Activated CD8-positive, alpha-beta memory T cell treated with anti-CD3 and anti-CD28 coated beads for 24 hours (primary cell): ENCODE data around the gene MTHFR.
"Not testable (repeated sequence)": the region's sequence is repeated elsewhere in the genome, so short reads cannot be mapped to it uniquely, and the experiment has no call there.

Source experiments
- DNase-seq: peaks from one replicate; pipeline ENCODE4 v3.0.0-alpha.2; 2020

The MTHFR gene

GRCh38 chr1:11831945-11832725 lies 26.4 kb upstream of the MTHFR start:
- no peak for DNase-seq

DNA sequence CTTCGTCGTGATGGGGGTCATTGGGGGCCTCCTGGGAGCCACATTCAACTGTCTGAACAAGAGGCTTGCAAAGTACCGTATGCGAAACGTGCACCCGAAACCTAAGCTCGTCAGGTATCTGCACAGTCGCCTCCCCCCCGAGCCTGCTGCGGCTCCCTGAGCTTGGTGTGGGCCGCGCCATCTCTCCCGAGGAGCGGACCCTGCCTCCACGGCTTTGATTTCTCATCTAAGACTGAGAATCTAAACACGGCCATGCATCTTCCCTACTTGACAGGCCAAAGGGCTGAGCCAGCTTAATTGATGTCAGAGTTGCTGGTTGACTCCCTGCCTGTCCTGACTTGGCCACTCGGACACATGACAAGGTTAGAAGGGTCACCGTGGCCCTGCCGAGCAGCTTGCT lies 22.7 kb upstream of the MTHFR start:
- no peak for DNase-seq

DNA sequence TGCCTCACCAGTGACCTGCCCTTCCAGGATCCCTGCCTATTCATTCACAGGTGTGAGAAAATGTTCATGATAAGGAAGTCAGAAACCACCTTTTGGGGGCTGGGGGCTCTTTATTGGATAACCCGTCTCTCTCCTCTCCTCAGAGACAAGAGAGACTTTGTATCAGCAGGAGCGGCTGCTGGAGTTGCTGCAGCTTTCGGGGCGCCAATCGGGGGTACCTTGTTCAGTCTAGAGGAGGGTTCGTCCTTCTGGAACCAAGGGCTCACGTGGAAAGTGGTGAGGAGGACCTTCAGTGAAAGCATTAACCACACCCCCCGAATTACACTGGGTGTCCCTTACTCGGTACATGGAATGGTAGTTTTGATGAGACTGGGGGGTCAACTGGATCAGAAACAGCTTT lies 21.2 kb upstream of the MTHFR start:
- DNase-seq = no peak

DNA sequence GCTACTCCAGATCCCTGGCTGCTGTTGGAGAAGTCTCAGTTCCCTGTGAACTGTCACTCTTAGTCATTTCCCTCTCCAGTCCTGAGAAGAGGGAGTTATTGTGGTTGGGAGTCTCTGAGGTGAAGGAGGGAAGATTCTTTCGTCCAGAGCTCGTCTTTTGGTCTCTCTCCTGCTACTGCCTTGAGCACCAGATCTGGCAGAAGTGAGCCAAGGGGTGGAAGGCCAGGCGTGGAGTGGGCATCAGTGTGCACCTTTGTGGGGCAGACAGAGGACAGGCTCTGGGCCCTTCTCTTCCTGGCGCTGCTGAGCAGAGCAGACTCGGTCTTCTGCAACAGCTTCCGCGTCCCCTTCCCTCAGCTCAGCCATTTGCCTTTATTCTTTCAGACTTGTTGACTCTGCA lies 19.4 kb upstream of the MTHFR start:
- no peak for DNase-seq

GRCh38 chr1:11823366-11824137 lies 17.8 kb upstream of the MTHFR start:
- no peak for DNase-seq

DNA sequence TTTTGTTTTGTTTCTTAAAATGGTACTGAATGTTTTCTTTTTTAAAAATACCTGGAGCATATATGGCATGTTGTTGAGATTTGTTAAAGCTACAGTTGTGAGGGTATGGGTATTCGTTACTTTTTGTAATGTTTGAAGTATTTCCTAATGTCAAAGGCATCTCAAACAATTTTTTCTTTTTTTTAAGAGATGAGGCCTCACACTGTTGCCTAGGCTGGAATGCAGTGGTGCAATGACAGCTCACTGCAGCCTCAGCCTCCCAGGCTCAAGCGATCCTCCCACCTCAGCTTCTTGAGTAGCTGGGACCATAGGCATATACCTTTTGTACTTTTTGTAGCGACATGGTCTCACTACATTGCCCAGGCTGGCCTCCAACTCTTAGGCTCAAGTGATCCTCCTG lies 16.3 kb upstream of the MTHFR start:
- DNase-seq = no peak

DNA sequence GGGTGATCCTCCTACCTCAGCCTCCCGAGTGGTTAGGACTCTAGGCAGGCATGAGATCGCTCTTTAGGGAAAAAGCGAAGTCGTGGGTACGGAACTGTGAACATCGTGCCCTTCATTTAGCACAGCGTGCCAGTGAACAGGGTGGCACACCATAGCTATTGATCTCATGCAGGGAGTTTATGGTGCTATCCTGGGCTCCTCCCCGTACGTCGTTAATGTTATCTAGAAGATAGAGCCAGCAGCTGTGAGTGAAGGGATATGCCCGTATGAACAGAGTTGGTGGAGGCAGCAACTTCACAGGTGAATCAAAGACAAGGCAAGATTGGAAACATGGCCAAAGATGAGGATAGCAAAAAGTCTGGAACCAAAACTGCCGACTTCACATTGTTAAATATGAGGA lies 11.4 kb upstream of the MTHFR start:
- DNase-seq = no peak

DNA sequence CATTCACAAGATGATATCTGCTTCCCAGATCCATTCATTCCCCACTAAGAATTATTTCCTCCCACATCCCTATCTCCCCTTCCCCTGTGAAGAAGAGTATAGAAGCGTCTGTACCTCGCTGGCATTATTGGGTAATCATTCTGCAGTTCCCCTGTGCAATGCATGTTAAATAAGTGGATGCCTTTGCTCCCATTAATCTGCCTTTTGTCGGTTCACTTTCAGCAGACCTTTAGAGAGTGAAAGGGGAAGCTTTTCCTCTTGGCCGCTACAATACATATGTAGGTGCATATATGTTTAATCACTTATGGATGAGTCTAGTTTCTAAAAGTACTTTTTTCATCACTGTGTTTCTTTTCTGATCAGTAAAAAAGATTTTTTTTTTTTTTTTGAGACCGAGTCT lies 7.3 kb upstream of the MTHFR start:
- no peak for DNase-seq

DNA sequence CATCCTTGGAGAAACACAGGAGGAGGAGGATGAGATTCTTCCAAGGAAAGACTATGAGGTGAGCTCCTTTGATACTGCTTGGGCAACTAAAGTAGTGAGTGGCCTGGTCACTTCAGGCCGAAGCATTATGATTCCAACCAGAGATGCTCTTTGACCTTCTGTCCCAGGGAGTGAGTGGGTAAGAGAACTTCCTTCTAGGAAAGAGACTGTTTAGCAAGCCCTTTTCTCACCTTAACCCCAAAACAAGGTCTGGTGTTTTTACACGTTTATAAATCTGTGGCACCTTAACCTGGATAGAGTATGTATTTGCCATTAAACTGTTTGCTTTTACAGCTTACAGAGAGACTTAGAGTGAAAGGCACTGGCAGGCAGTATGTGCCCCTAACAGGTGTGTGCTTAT lies 1.4 kb upstream of the MTHFR start:
- DNase-seq = no peak

DNA sequence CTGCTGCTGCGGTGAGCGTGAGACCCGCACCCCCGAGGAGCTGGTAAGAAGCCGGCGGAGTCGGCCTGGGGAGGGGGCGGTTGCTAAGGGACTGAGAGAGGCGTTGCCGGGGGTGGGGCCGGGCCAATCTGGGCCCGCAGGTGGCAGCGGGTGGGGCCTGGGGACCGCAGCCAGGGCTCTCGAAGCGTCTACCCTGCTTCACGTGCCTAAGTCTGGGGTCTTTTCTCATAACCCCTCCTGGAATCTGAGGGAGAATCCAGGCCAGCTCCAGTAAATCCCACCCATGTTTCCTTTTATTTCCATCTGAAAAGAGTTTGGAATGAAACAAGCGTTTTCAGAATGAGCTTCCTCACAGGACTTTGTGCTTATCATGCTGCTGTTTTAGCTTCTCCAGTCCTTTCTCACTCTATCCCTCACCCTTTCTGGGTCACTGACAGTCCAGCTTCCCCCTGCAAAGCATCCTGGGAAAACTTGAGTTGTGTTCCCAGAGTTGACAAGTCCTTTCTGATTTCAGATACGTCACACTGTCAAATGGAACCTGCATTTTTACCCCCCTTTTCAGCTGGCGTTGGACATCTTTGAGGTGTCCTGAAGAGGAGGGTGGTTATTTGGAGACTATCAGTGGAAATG lies 658 bp upstream of the MTHFR start:
- no peak for DNase-seq

- DNase-seq = no peak
Observed at GRCh38 chr1:11804666-11805421, 920 bp downstream of the MTHFR start.

GRCh38 chr1:11803924-11804665 lies 1.7 kb downstream of the MTHFR start:
- DNase-seq = not testable (repeated sequence)

DNA sequence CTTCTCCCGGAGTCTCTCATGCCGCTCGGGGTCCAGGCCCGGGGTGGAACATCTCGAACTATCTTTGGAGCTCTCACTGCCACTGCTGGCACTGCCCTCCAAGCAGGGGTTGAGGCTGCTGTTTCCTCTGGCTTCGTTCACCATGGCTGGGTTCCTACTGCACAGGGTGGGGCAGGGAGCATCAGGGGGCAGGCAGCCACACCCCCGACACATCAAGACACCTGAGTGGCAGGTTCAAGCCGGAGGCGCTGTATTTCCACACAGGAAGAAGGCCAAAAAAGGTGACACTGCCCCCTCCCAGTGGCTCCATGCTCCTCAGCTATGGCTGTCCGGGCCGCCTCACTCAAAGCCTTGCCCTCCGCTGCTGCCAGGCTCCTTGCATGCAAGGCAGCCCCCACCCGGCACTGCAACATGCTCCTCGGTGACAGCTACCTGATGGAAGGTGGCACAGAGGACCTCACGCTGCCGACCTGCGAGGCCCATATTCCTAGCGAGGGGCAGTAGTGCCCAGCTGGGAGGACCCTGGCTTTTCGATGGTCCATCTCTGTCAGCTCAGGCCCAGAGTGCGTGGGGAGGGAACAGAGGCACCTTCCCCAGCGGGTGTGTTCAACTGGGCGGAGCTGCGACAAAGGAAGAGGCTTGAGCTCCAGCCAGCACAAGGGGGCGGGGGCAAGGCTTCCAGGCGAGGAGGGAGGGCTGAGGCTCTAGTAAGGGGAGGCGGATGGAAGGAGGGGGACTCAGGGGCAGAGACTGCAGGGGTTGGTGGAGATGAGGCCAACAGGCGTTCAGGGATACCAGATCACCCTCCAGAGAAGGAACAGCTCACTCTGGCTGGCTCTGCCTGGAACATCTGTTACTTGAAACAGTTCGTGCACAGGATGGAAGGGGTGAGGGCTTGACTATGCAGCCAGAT lies 2.5 kb downstream of the MTHFR start:
- peak; percentile 86 for DNase-seq

DNA sequence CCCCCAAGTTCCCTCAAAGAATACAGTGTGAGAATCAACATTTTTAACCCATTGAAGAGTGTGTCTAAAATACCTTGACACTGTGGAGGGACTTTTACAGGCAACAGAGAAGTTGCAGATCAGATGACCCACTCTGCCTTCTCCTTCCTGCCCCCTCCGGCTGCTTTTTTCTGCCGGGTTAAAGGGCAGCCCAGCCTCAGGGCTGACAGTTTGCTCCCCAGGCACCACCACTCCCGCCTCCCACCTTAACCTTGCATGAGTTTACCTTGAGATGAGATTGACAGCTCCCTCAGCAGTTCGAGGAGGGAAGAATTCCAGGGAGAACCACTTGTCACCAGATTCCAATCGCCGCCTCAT lies 3.2 kb downstream of the MTHFR start:
- DNase-seq = no peak

GRCh38 chr1:11800756-11801433 lies 4.9 kb downstream of the MTHFR start:
- no peak for DNase-seq

DNA sequence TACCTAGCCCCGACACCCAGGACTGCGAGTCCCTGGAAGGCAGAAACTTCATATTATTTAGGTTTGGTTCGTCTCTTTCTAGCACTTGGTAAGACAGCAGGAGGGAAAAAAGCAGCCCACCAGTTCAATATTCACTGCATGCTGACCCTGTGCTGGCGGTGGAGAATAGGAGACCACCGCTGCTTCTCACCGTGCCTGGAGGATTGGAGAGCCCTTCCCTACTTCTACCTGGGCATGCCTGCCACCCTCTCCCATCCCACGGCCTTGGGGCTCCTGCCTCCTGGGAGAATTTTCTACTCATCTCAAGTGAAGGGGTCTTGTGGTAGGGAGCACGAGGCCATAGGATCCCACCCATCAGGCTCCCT lies 5.4 kb downstream of the MTHFR start:
- DNase-seq = no peak

GRCh38 chr1:11799896-11800295 lies 5.9 kb downstream of the MTHFR start:
- no peak for DNase-seq

DNA sequence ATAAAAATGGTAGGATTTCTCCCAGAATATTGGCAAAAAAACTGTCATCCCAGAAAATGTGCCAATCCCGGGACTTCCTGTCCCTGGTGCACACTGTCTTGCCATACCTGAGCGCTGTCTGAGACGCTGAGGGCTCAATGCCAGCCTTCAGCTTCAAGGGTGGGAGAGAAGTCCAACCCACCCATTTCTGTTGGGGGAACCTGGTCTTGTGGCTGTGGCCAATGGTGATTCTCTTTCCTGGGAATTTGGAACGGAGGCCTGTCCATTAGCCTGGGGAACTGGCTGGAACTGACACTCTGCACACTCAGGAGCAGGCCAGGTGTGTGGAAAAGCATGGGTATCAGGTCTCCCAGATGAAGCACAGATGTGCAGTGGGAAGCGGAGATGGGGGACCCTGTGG lies 6.7 kb downstream of the MTHFR start:
- no peak for DNase-seq

DNA sequence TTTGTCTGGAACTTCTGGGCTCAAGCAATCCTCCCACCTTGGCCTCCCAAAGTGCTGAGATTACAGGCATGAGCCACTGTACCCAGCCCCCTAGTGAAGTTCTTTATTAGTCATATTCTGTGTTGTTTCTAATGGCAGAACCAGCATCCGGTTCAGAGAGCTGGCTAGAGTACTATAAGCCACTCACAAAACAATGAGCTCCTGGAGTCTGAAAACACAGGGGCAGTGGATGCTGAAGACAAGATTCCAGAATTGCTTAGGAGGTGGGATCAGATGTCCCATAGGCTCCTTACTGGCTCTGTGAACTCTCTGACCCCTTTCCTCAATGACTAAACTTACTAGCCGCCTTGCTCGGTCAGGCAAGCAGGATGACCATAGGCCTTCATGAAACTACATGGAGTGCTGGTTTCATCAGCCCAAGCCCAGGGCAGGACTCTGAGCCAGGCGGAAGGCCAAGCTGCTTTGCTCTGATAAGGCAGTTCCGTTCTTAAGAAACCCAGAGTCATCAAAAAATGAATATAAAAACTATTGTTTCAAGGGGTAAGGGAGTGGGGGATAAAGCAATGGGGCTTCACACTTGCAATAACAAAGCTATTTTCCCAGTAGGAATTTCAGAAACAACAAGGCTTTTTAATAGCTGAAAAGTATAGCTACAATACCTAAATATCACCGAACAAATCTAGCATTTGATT lies 8.1 kb downstream of the MTHFR start:
- no peak for DNase-seq
